ENCODE data around the gene ZC3H12A. TPM values are rescaled to one million over a fixed set of nuclear protein-coding genes. Genes with fewer than 3 reads are reported as not detected.
A peak's percentile ranks its signal among the peaks of the same experiment; 100 is the strongest.

ZC3H12A gene
- total RNA-seq, 4 donors from 2014 or later: 5.8 to 41.9 (median 28.8) TPM

GRCh38 chr1:37484325-37485051 lies 10.1 kb downstream of the ZC3H12A start:
- Histone ChIP-seq H3K27ac (peak overlapping the region; percentile 69 to 77 (median 74)), H3K27me3 (no peaks in the 10 kb centered on the region), H3K9me3 (no peaks in the 10 kb centered on the region), H3K4me1 (peaks cover 31 to 54% (median 43%) of the 10 kb centered on the region in 4 donors), H3K36me3 (peaks cover 0 to 35% (median 16%) of the 10 kb centered on the region in 4 donors), H3K4me3 (no peak overlapping the region)
- intact Hi-C loops (cut with DNase I; ENCODE audit: low total_unique reads): no loop called here
- no peak for DNase-seq
- no peak for TF ChIP-seq POLR2AphosphoS5 (IDR thresholded peaks at IDR 0.05)
- no peak for TF ChIP-seq POLR2A (IDR thresholded peaks at IDR 0.05)
- TF ChIP-seq EP300 (IDR thresholded peaks at IDR 0.05; ENCODE audit: low read depth): no peak
- TF ChIP-seq CTCF (IDR thresholded peaks at IDR 0.05): no peak
- 68 to 77% methylated on average over 4 to 7 of the region's 7 CpGs for WGBS, 2 donors (ENCODE audit: low coverage in 1 of 2)
- in situ Hi-C loops (cut with MboI; ENCODE audit: low pct_ligation_motif_present in 1 of 4, low pct_unique_long_range_greater_than_20kb in 1 of 4, low sequenced_read_pairs in 3 of 4): no loop called here

DNA sequence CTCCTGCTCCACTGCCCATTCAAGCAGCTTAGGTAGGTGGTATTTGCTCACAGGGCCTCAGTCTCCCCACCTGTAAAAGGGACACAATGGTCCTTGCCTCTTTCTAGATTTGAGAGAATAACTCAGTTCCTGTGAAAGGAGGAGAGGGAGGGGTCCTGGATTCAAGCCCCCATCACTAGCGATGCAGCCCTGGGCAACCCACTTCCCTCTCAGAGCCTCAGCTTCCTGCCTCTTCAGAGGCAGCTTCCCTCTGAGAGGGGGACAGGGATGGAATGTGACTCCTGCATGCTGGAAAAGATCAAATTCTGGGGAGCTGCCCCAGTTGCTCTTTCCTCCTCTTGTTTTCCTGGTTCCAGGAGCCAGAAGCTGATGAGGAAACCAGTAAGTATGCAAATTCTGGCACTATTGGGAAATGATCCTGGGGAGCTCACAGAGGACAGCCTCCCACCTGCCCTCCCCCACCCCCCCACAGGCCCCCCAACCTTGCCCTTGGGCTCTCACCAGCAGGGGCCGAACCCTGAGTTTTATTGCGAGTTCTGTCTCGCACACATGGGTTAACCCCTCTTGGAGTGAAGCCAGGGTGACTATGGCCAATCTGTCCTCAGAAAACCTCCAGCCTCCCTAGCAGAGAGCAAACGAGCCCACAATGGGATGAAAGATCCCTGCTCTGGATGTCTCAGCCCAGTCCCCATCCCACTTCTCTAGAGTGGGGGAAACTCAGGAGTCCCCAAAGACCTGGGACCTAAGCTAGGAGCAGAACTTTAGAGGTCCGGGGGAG lies 11.7 kb downstream of the ZC3H12A start:
- Histone ChIP-seq H3K4me1 (peaks cover 21 to 38% (median 29%) of the 10 kb centered on the region in 4 donors), H3K27me3 (no peaks in the 10 kb centered on the region), H3K9me3 (no peaks in the 10 kb centered on the region), H3K36me3 (peaks cover 0 to 34% (median 12%) of the 10 kb centered on the region in 4 donors), H3K27ac (peak overlapping the region; percentile 69 to 77 (median 74)), H3K4me3 (no peak overlapping the region)
- 44% methylated on average over 6 of the region's 6 CpGs; no CpG with 5 or more reads in 1 of the 2 donors for WGBS, 2 donors (ENCODE audit: low coverage in 1 of 2)
- TF ChIP-seq POLR2A (IDR thresholded peaks at IDR 0.05): no peak
- no peak for TF ChIP-seq EP300 (IDR thresholded peaks at IDR 0.05; ENCODE audit: low read depth)
- no peak for TF ChIP-seq CTCF (IDR thresholded peaks at IDR 0.05)
- no peak for TF ChIP-seq POLR2AphosphoS5 (IDR thresholded peaks at IDR 0.05)
- intact Hi-C loops (cut with DNase I; ENCODE audit: low total_unique reads): no loop called here
- in situ Hi-C loops (cut with MboI; ENCODE audit: low pct_ligation_motif_present in 1 of 4, low pct_unique_long_range_greater_than_20kb in 1 of 4, low sequenced_read_pairs in 3 of 4): no loop called here
- no peak for DNase-seq

DNA sequence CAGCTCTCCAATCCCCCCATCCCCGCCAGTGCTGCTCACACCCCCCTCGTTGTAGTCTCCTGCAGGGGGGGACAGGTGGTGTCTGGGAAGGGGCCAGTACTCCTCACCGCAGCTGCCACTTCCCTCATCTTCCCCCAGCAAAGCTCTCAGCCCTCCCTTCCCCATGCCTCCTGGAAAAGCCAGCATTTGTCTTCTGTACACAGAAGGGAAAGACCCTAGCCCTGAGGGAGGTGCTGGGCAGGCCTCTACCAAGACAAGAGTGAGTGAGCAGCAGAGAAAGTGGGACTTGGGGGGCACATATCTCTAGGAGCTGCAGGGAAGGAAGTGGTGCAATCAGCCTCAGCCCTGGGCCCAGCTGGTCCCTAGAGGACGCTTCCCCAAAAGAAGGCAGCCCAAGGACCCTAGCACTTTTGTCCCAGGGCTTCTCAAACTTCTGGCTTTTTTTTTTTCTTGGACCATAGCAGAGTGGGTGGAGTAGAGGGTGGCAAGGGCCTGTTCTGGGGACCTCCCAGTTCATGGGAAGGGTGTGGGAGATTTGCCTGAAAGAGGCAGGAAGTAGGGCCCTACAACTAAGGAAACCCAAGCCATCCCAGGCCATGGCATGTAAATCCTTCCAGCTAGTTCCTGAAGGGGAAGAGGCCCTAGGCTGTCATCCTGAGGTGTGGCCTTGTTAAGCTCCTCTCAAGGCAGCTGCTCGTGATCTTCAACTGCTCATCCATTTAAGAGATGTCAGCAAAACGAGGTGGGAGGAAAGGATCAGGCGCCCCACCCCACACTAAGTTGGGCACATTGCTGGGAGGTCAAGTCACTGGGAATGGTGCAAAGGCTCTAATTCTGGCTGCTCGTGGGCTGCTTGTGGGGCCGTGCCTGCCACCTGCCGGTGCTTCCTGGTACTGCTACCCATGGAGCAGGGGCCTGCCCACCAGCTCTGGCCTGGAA lies 12.6 kb downstream of the ZC3H12A start:
- intact Hi-C loops (cut with DNase I; ENCODE audit: low total_unique reads) (loop anchor here (1.0 kb wide), 1 partner anchor 32 kb away; no protein-coding TSS in a partner anchor), in situ Hi-C loops (cut with MboI; ENCODE audit: low pct_ligation_motif_present in 1 of 4, low pct_unique_long_range_greater_than_20kb in 1 of 4, low sequenced_read_pairs in 3 of 4) (no loop called here)
- DNase-seq: peak; percentile 81
- Histone ChIP-seq H3K36me3 (peaks cover 0 to 29% (median 11%) of the 10 kb centered on the region in 4 donors), H3K4me3 (no peak overlapping the region), H3K9me3 (no peaks in the 10 kb centered on the region), H3K27me3 (no peaks in the 10 kb centered on the region), H3K4me1 (peaks cover 21 to 34% (median 29%) of the 10 kb centered on the region in 4 donors), H3K27ac (peak overlapping the region; percentile 69 to 77 (median 74))
- no peak for TF ChIP-seq EP300 (IDR thresholded peaks at IDR 0.05; ENCODE audit: low read depth)
- no peak for TF ChIP-seq POLR2A (IDR thresholded peaks at IDR 0.05)
- peak; percentile 99 for TF ChIP-seq CTCF (IDR thresholded peaks at IDR 0.05)
- TF ChIP-seq POLR2AphosphoS5 (IDR thresholded peaks at IDR 0.05): peak in 1 of 3 donors; percentile 23
- WGBS, 2 donors (ENCODE audit: low coverage in 1 of 2): 16 to 25% methylated on average over 4 to 9 of the region's 10 CpGs

All from transverse colon (tissue), 4 donors.